Measurements from ENCODE around the gene CYP2D6. TPM values are rescaled to one million over a fixed set of nuclear protein-coding genes. Genes with fewer than 3 reads are reported as not detected.
"Not testable (repeated sequence)": the region's sequence is repeated elsewhere in the genome, so short reads cannot be mapped to it uniquely, and the experiment has no call there.

Gene CYP2D6
- polyA plus RNA-seq (2012; ENCODE audit: insufficient read depth, insufficient read length) = 1.5 TPM

GRCh38 chr22:42130639-42131431 lies at the start of gene CYP2D6:
CYP2D6 (minus strand) TSS chr22:42130810; CDS start chr22:42130791, 19 bp downstream.
- DNase-seq (ENCODE audit: low read depth, low spot score) = not testable (repeated sequence)

GRCh38 chr22:42179616-42180015 lies 49.0 kb upstream of the CYP2D6 start:
- DNase-seq (ENCODE audit: low read depth, low spot score) = no peak
- no peak overlapping the region for H3K4me3 ChIP-seq (ENCODE audit: low read length)

More at GRCh38 chr22:42130639-42131431, at the start of gene CYP2D6:
- H3K4me3 ChIP-seq (ENCODE audit: low read length) = not testable (repeated sequence)

- no peak for DNase-seq (ENCODE audit: low read depth, low spot score)
These were observed 48.4 kb upstream of the CYP2D6 start for GRCh38 chr22:42178910-42179519.

GRCh38 chr22:42177891-42178336 lies 47.3 kb upstream of the CYP2D6 start:
- no peak for DNase-seq (ENCODE audit: low read depth, low spot score)
- no peak overlapping the region for H3K4me3 ChIP-seq (ENCODE audit: low read length)

More at GRCh38 chr22:42178910-42179519, 48.4 kb upstream of the CYP2D6 start:
- no peak overlapping the region for H3K4me3 ChIP-seq (ENCODE audit: low read length)

- DNase-seq (ENCODE audit: low read depth, low spot score) = no peak
- H3K4me3 ChIP-seq (ENCODE audit: low read length) = no peak overlapping the region
These were observed 45.8 kb upstream of the CYP2D6 start for GRCh38 chr22:42176255-42176915.

GRCh38 chr22:42174062-42174461 lies 43.5 kb upstream of the CYP2D6 start:
- H3K4me3 ChIP-seq (ENCODE audit: low read length) = no peak overlapping the region
- DNase-seq (ENCODE audit: low read depth, low spot score) = peak; percentile 60

GRCh38 chr22:42173183-42173926 lies 42.7 kb upstream of the CYP2D6 start:
- DNase-seq (ENCODE audit: low read depth, low spot score) = no peak
- H3K4me3 ChIP-seq (ENCODE audit: low read length) = no peak overlapping the region

GRCh38 chr22:42172773-42173172 lies 42.2 kb upstream of the CYP2D6 start:
- no peak for DNase-seq (ENCODE audit: low read depth, low spot score)
- H3K4me3 ChIP-seq (ENCODE audit: low read length) = no peak overlapping the region

GRCh38 chr22:42171946-42172719 lies 41.5 kb upstream of the CYP2D6 start:
- DNase-seq (ENCODE audit: low read depth, low spot score) = no peak
- no peak overlapping the region for H3K4me3 ChIP-seq (ENCODE audit: low read length)

GRCh38 chr22:42171417-42171816 lies 40.8 kb upstream of the CYP2D6 start:
- no peak for DNase-seq (ENCODE audit: low read depth, low spot score)
- H3K4me3 ChIP-seq (ENCODE audit: low read length) = no peak overlapping the region

- DNase-seq (ENCODE audit: low read depth, low spot score) = no peak
- no peak overlapping the region for H3K4me3 ChIP-seq (ENCODE audit: low read length)
These were observed 40.3 kb upstream of the CYP2D6 start for GRCh38 chr22:42170946-42171345.

- H3K4me3 ChIP-seq (ENCODE audit: low read length) = no peak overlapping the region
- peak; percentile 67 for DNase-seq (ENCODE audit: low read depth, low spot score)
These were observed 38.5 kb upstream of the CYP2D6 start for GRCh38 chr22:42169055-42169469.

- H3K4me3 ChIP-seq (ENCODE audit: low read length) = no peak overlapping the region
These were observed 37.9 kb upstream of the CYP2D6 start for GRCh38 chr22:42168476-42168875.

GRCh38 chr22:42167066-42167465 lies 36.5 kb upstream of the CYP2D6 start:
- H3K4me3 ChIP-seq (ENCODE audit: low read length) = no peak overlapping the region
- DNase-seq (ENCODE audit: low read depth, low spot score) = no peak

More at GRCh38 chr22:42168476-42168875, 37.9 kb upstream of the CYP2D6 start:
- no peak for DNase-seq (ENCODE audit: low read depth, low spot score)

GRCh38 chr22:42164901-42165300 lies 34.3 kb upstream of the CYP2D6 start:
- H3K4me3 ChIP-seq (ENCODE audit: low read length) = no peak overlapping the region
- no peak for DNase-seq (ENCODE audit: low read depth, low spot score)

GRCh38 chr22:42163515-42163914 lies 32.9 kb upstream of the CYP2D6 start:
- no peak overlapping the region for H3K4me3 ChIP-seq (ENCODE audit: low read length)
- no peak for DNase-seq (ENCODE audit: low read depth, low spot score)

- DNase-seq (ENCODE audit: low read depth, low spot score) = no peak
- no peak overlapping the region for H3K4me3 ChIP-seq (ENCODE audit: low read length)
These were observed 32.3 kb upstream of the CYP2D6 start for GRCh38 chr22:42162728-42163489.

Measured in Jurkat, Clone E6-1 (cell line).